ENCODE results near the gene GRIN2A.

The GRIN2A gene

DNA sequence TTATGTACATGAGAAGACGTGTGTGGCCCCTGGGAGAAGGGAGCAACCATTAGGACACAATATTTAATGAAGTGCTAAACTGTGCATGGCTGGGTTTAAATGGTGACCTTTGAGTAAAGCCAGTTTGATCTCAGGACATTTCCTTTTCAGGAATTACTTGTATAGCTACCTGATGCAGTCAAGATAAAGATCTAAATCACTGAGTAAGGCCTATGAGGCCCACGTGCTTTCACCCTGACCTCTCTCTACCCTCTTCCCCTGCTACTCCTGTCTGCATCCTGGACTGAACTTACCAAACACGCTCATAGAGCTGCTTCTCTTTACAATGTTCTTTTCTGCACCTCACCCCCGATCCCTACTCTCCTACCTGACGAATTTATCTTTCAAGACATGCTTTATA lies 98.9 kb downstream of the GRIN2A start:
- DNase-seq = no peak

DNA sequence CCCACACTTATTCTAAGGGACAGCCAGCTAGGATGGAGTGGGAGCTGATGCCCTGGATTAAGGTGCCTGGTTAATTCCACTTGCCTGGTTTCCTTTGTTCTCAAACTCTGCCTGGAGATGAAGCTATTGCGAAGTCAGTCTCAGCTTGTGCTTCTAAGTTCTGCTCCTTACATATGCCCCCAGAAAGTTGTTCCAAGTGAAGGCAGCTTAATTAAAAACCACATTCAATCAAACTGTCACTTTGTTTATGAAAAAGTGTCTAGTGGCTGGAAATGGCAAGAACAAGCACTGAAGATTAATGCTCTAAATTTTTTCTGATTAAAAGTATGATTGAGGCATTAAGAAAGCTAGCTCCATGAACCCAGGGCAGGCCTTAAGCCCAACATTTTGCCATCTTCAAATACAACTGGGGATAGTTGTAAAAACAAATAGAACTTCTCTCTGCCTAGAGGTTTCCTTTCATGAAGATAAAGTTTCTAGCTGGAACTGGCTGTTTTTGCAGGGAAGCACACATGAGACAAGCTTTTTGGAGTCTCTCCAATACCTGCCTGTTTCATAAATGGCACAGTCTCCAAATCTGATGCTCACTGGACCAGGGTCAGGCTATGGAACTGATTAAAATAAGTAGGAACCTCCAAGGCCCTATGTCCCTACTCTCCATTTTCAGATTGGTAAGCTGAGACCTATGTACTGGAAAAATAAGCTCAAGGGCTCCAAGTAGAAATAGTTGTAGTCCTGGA lies 100.9 kb downstream of the GRIN2A start:
- no peak for DNase-seq

DNA sequence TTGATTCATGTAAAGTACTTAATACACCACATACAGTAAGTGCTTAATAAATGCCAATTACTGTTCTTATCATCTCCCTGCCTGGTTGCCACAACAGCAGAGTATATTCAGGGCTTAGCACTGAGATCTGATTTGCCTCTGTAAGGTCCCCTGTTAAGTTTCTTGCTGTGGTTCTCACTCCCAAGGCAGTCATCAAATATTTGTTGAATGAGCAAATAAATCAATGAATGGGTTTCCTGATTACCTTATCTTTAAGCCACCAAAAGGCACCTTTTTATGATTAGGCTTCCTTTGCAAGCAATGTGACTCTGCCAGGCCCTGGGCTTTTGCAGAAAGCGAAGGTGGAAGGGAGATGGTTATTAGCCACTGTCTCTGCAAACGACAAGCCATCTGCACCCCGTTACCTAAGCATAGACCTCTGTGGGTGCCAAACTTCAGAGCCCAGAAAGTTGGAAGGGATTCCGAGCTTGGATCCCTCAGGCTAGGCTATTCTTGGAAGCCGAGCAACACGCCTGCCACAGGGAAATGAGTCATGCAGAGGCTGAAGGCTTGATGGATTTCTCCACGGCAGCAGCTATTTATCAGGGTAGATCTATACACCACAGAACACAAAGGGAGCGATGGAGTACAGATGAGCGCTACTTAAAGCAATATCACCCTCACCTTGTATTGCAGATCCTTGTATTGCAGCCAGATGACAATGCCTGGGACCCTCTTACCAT lies 102.0 kb downstream of the GRIN2A start:
- no peak for DNase-seq

DNA sequence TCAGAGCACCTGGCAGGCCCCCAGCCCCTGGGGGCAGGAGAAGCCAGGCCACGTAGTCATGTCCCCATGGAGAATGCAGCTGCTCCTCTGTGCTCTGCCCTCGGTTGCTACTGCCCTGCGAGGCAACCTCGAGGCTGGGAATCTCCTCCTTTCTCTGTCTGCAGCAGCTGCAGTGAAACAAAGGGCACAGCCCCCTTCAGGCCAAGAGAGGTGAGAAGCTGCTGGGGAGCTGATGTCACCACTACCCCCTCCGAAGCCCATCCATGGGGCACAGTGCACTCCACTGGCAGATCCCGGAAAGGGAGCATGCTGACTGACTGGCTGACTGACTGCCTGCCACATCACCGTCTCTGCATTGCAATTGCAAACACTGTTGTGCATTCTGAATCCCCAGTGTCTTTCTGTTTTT lies 103.7 kb downstream of the GRIN2A start:
- no peak for DNase-seq

GRCh38 chr16:10077861-10078260 lies 104.4 kb downstream of the GRIN2A start:
- DNase-seq = no peak

DNA sequence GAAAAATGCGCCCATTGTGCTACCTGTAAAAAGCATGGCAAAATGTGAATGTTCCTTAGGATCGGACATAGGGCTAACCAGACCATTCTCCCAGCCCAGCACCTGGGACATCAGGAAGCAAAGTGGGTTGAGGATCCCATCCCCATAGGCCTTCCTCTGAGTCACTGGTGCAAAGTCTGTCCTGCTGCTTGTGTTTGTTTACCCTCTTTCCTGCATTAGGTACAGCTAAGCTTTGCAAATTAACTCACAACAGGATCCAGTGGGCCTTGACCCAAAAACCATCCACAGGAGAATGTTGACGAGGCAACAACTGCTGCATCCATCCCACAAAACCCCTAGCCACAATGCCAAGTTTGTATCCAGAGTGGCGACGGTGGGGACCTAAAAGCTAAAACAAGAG lies 106.2 kb downstream of the GRIN2A start:
- no peak for DNase-seq

- DNase-seq = no peak
Measured at GRCh38 chr16:10070591-10070990, 111.6 kb downstream of the GRIN2A start.

DNA sequence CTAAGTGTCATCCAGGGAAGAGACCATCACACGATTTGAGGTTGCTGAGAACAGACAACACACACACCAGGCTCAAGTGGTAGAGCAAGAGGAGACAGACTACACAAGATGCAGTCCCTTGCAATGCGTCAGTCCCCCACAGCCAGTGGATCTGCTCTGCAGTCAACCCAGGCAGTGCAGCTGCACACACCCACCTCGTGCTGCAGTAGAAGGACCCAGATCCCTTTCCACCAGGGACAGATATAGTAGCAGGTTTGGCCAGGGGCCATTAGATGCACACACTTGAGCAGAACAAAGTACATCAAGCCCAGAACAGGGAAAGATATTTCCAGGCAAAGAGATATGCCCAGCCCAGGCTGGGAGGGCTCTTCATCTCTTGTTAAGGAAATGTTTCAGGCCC lies 112.9 kb downstream of the GRIN2A start:
- DNase-seq = no peak

DNA sequence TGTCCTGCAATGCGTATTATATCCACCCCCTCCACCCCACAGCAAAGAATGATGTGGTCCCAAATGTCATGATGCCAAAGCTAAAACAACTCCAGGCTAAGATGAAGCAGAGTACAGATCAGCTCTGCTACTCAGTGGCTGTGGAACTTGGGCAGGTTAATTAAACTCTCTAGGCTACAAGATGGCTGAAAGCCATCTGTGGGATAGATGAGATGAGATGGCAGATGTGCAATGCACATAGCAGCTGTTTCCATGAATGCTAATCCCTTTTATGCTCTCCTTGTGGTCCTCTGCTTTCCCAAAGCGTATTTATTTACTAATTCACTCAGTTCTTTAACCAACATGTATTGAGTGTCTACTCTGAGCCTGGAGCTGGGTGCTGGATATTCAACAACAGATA lies 114.4 kb downstream of the GRIN2A start:
- DNase-seq = no peak

DNA sequence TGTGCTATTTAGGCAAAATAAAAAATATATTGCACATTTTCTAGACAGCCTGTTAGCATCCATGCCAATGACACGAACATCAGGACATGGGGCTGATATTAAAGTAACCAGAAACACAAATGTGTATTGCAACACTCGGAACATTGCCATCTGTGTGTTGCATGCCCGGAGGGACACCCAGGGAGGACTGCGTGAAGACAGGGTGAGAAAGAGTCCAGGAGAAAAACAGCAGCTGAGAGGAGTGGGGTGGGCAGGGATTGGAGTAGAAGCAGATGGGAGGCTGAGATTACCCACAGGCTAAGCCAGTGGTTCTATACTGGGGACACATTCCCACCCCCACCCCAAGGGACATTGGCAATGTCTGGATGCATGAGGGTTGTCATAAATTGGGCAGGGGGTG lies 114.8 kb downstream of the GRIN2A start:
- DNase-seq = no peak

- DNase-seq = no peak
Measured at GRCh38 chr16:10065019-10065418, 117.2 kb downstream of the GRIN2A start.

- no peak for DNase-seq
Measured at GRCh38 chr16:10048850-10049249, 133.4 kb downstream of the GRIN2A start.

GRCh38 chr16:10045947-10046346 lies 136.3 kb downstream of the GRIN2A start:
- DNase-seq = no peak

DNA sequence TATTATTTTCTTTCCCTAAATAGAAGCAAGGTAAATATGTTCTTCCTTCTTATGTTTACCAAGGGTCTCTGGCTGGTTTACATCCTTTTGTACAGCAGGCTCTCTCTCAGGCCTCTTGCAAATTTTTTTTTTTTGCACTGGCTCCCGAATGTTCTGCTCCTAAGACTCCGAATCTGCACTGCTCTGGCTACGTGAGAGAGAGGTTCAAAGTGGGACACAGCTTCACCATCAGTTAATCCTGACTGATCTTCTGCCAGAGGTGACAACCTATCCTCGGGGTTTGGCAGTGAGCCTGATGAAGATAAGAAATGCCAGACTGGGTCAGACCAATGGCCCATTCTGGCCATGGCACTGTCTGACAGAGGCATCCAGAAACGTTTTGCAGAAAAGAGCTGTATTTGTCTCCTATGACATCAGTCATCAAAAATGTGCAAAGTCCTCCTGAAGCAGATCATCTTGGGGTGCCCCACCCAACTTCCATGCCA lies 136.9 kb downstream of the GRIN2A start:
- no peak for DNase-seq

DNA sequence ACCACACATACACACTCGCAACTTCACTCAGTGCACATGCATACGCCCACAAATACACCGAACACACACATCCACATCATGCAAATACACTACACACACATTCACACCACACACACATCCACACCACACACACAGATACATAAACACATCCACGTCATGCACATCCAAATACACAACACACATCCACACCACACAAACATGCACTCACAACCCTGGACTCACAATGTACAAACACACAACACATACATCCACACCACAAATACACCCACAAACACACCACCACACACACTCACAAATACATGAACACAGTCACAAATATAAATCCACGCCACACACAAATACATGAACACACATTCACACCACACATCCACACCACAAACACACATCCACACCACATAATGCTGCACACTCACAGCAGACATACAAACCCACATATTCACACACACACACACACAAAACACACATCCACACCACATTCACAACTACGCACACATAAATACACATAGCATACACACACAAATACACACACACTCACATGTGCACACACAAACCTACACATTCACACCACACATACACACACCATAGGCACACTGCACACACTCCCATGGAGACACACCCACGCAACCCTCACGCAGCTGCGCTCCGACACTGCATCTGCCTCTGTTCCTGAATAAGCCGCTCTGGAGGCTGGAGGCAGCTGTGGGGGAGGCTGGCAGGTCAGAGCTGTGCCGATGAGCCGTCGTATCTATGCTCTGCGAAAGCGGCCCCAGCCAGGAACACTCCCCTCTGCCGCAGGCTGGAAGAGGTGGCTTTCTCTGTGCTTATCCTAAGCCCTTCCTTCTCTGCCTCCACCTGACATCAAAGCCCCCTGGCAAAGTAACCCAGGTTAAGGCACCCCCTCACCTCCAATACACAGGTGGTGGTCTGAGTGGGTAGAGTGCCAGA lies 141.8 kb downstream of the GRIN2A start:
- no peak for DNase-seq

DNA sequence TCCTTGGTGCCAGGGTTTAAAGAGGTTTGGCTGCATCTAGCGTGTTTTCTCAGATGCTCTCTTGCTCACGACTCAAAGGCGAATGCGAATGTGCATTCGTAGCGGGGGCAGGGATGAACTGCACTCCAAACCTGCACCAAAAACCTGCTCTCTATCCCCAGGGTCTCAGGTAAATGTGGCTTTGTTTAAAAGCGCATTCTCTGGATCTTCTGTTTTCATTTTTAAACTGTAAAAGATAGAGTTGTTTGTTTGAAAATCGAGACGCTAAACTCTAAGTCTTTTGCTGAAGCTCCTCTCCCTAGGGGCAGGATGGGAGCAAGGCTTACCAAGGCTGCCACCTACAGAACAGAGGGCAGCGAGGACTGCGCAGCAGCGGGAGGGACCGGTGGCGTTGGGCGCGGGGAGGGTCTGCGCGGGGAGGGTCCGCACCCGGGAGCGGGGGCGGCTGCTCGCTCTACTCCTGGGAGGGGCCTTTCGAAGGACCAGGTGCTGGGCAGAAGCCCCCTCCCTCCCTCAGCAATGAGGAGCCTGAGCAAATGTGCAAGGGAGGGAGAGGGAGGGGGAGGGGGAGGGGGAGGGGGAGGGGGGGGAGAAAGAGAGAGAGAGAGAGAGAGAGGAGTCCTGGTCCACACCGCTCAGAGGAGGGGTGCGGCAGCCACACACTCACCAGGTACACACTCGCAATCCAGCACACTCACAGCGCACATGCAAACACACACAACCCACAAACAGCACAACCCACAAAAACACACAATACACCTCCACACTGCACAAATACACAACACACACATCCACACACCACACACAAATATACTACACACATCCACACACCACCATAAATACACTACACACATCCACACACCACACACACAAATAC lies 142.8 kb downstream of the GRIN2A start:
- DNase-seq = no peak

GRCh38 chr16:10037751-10038150 lies 144.5 kb downstream of the GRIN2A start:
- DNase-seq = no peak

GRCh38 chr16:10036956-10037355 lies 145.3 kb downstream of the GRIN2A start:
- DNase-seq = no peak

- DNase-seq = no peak
Measured at GRCh38 chr16:10033556-10033955, 148.7 kb downstream of the GRIN2A start.

GRCh38 chr16:10031955-10032354 lies 150.3 kb downstream of the GRIN2A start:
- DNase-seq = no peak

DNA sequence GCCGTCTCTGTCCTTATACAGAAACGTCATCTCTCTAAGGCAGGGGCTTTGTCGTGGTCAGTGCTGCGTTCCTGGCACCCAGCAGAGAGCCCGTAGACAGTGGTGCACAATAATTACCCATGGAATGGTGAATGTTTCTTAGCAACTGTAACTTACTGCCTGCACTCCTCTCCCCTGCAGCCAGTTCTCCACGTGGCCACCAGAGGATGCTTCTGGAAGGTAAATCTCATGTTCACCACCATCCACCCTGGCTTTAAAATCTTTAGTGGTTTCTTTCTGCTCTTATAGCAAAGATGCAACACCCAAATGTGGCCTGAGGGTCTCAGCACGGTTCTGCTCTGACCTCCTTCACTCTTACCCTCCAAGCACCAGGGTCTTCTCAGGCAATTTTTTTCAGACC lies 150.8 kb downstream of the GRIN2A start:
- no peak for DNase-seq

DNA sequence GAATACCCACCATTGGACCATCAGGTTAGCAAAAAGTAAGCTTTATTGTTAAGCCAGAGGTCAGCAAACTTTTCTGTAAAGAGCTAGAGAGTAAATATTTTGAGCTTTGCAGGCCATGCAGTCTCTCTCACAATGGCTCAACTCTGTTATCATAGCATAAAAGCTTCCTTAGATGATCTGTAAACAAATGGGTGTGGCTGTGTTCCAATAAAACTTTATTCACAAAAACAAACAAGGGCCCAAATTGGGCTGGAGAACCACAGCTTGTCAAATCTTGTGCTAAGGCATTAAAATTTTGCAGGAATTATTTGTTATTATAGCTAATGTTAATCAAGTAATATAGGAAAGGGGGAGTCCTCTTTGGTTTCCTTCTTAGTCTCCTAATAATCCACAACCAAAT lies 153.6 kb downstream of the GRIN2A start:
- no peak for DNase-seq
